KMS-11 (cell line): ENCODE data around the gene RNF144A.

Source experiments
- H2AFZ ChIP-seq: fragments of 200-600 bp; sonication (generic); 2 replicates; pipeline ENCODE4 v1.6.1; 2016; ENCODE audit warnings: antibody characterized with exemption, mixed run types, low read depth
- H3K27ac ChIP-seq: fragments of 200-600 bp; sonication (generic); 2 replicates; pipeline ENCODE4 v1.6.1; 2016; ENCODE audit warnings: mild to moderate bottlenecking, mixed run types
- H3K27me3 ChIP-seq: fragments of 200-600 bp; sonication (generic); 2 replicates; pipeline ENCODE4 v1.6.1; 2017; ENCODE audit warnings: mild to moderate bottlenecking, low read depth, mixed run types, moderate library complexity; ENCODE audit not compliant: insufficient read depth
- H3K36me3 ChIP-seq: fragments of 200-600 bp; sonication (generic); 2 replicates; pipeline ENCODE4 v1.6.1; 2017; ENCODE audit warnings: mild to moderate bottlenecking, mixed run types; ENCODE audit not compliant: insufficient read depth
- H3K4me1 ChIP-seq: fragments of 200-600 bp; sonication (generic); 2 replicates; pipeline ENCODE4 v1.6.1; 2016; ENCODE audit warnings: mild to moderate bottlenecking, low read depth, mixed run types; ENCODE audit not compliant: poor library complexity, severe bottlenecking
- H3K4me2 ChIP-seq: fragments of 200-600 bp; sonication (generic); 2 replicates; pipeline ENCODE4 v1.7.0; 2016; ENCODE audit warnings: mild to moderate bottlenecking, mixed run types
- H3K4me3 ChIP-seq: fragments of 200-600 bp; sonication (generic); IDR thresholded peaks from 2 replicates; pipeline ENCODE4 v1.6.1; 2017; ENCODE audit warnings: low read depth, low read length, mixed read lengths; ENCODE audit not compliant: insufficient read depth
- H3K79me2 ChIP-seq: fragments of 200-600 bp; sonication (generic); 2 replicates; pipeline ENCODE4 v1.6.1; 2016; ENCODE audit warnings: low read depth, mixed run types; ENCODE audit not compliant: insufficient read depth
- H3K9ac ChIP-seq: fragments of 200-600 bp; sonication (generic); 2 replicates; pipeline ENCODE4 v1.6.1; 2016; ENCODE audit warnings: mild to moderate bottlenecking, mixed run types
- H4K20me1 ChIP-seq: fragments of 200-600 bp; sonication (generic); 2 replicates; pipeline ENCODE4 v1.6.1; 2016; ENCODE audit warnings: mild to moderate bottlenecking, mixed run types; ENCODE audit not compliant: insufficient read depth
- TF ChIP-seq, protein P1 (sequence below): fragments of 200-600 bp; sonication (generic); conservative IDR thresholded peaks from 2 replicates; pipeline ENCODE4 v1.6.1; 2017; ENCODE audit warnings: low read depth, mild to moderate bottlenecking, antibody characterized with exemption, low read length, moderate library complexity, mixed read lengths

RNF144A gene

DNA sequence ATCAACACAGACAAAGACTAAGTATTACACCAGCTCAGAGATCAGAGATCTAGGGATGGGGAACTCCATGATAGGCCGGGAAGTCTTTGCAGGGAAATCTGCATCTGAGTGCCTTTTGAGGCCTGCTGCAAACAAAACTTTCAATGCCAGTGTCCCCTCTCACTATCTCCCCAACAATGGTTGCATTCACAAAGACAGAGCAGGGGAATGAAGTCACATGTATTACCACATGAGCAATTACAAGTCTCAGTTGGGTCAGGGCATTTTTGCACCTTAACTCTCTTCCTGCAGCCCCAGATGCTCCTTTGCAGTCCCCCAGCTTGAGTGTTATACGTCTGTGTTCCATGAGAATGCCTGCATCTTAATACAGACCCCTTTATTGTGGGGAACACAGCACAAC, 1.8 kb upstream of the RNF144A start:
- Histone ChIP-seq H3K4me1 (peaks cover 8% of the 10 kb centered on the region), H3K4me3 (no peak overlapping the region), H2AFZ (no peak overlapping the region), H3K79me2 (no peaks in the 10 kb centered on the region), H3K9ac (no peak overlapping the region), H4K20me1 (no peaks in the 10 kb centered on the region), H3K27ac (no peak overlapping the region), H3K36me3 (no peaks in the 10 kb centered on the region), H3K27me3 (no peaks in the 10 kb centered on the region), H3K4me2 (no peak overlapping the region)
- TF ChIP-seq, protein P1, sequence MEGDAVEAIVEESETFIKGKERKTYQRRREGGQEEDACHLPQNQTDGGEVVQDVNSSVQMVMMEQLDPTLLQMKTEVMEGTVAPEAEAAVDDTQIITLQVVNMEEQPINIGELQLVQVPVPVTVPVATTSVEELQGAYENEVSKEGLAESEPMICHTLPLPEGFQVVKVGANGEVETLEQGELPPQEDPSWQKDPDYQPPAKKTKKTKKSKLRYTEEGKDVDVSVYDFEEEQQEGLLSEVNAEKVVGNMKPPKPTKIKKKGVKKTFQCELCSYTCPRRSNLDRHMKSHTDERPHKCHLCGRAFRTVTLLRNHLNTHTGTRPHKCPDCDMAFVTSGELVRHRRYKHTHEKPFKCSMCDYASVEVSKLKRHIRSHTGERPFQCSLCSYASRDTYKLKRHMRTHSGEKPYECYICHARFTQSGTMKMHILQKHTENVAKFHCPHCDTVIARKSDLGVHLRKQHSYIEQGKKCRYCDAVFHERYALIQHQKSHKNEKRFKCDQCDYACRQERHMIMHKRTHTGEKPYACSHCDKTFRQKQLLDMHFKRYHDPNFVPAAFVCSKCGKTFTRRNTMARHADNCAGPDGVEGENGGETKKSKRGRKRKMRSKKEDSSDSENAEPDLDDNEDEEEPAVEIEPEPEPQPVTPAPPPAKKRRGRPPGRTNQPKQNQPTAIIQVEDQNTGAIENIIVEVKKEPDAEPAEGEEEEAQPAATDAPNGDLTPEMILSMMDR = no peak

DNA sequence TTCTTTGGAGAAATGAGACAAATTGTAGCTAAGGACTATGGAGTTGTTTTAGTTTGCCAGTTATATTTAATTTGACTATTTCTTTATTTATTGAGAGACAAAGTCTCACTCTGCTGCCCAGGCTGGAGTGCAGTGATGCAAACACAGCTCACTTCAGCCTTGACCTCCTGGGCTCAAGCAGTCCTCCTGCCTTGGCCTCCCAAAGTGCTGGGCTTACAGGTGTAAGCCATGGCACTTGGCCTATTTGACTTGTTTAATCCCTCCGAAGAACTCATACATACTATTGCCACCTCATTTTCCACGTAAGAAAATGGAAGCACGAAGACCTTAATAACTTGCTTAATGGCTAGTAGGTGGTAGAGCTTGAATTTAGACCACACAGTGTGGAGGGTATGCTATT, 988 bp upstream of the RNF144A start:
- no peak overlapping the region for H2AFZ ChIP-seq
- H3K4me1 ChIP-seq = no peaks in the 10 kb centered on the region
- no peak overlapping the region for H3K9ac ChIP-seq
- H3K4me2 ChIP-seq = no peak overlapping the region
- H3K36me3 ChIP-seq = no peaks in the 10 kb centered on the region
- H3K79me2 ChIP-seq = no peaks in the 10 kb centered on the region
- no peaks in the 10 kb centered on the region for H3K27me3 ChIP-seq
- TF ChIP-seq, protein P1 = no peak
- no peak overlapping the region for H3K4me3 ChIP-seq
- no peaks in the 10 kb centered on the region for H4K20me1 ChIP-seq
- H3K27ac ChIP-seq = no peak overlapping the region

DNA sequence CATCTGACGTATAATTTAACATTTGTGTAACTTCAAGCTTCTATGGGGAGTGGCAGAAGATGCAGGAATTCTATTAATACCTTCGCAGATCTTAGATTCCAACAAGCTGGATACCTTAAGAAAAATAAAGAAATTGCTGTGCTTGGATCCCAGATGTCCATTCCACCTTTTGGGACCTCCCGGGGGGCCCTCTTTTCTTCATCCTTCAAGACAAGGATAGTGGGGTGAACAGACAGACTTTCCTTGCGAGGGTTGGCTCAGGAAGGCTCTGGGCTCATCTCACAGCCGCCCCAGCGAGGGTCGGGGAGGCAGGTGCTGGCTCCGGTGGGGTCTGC, 509 bp upstream of the RNF144A start:
- Histone ChIP-seq H3K79me2 (no peaks in the 10 kb centered on the region), H3K4me1 (no peaks in the 10 kb centered on the region), H2AFZ (peak overlapping the region; percentile 49; the same call in 1 of the 2 replicates), H4K20me1 (no peaks in the 10 kb centered on the region), H3K36me3 (no peaks in the 10 kb centered on the region), H3K27ac (no peak overlapping the region), H3K27me3 (no peaks in the 10 kb centered on the region), H3K4me2 (no peak overlapping the region), H3K4me3 (no peak overlapping the region), H3K9ac (no peak overlapping the region)
- TF ChIP-seq, protein P1 = peak; percentile 59; the same call in 1 of the 2 replicates

DNA sequence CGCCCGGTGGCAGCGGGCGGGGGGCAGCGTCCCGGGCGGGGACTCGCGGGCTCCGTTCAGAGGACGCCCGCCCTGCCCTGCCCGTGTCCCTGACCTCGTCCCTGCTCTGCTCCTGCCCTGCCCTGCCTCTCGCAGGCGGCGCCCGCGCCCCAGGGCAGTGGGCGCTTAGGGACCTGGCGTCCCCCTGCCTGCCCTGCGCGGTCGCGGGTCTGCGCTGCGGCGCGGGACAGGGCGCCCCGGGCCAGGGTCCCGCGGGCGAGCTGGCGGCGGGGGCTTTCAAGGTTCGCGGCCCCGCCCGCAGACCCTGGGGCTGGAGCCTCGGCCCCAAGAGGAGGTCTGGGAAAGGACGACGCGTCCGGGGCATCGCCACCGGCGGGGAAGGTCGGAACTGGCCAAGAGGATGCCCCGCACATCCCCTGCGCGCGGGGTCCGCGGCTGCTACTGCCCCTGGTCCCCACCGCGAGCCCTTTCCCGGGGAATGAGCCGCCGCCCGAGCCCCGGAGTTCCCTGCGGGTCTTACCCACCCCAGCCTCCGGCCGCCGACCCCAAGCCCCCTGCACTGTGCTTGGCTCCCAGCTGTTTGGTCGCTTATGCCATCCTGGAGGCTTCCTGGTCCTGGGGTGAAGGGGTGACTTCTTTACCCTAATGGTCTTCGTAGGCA, 679 bp downstream of the RNF144A start:
- no peak overlapping the region for H3K27ac ChIP-seq
- H3K4me3 ChIP-seq = no peak overlapping the region
- H2AFZ ChIP-seq = peak overlapping the region; percentile 26; the same call in 1 of the 2 replicates
- no peaks in the 10 kb centered on the region for H3K79me2 ChIP-seq
- no peaks in the 10 kb centered on the region for H3K4me1 ChIP-seq
- H3K36me3 ChIP-seq = no peaks in the 10 kb centered on the region
- H3K4me2 ChIP-seq = peak overlapping the region; percentile 39
- H3K27me3 ChIP-seq = no peaks in the 10 kb centered on the region
- H3K9ac ChIP-seq = no peak overlapping the region; the same call in 1 of the 2 replicates
- TF ChIP-seq, protein P1 = no peak
- H4K20me1 ChIP-seq = no peaks in the 10 kb centered on the region
